Thoracic aorta endothelial cell (primary cell): Measurements from ENCODE around the gene PRAMEF9. TPM values are rescaled to one million over a fixed set of nuclear protein-coding genes. Genes with fewer than 3 reads are reported as not detected.

Experiments used
- total RNA-seq: library from RNA; depleted of rRNA; stranded (reverse); fragments of >200 nt; gene quantifications from 2 replicates; pipeline ENCODE4 v1.2.3, GENCODE V29; 2012

The PRAMEF9 gene
- not detected in 2 replicates for total RNA-seq

DNA sequence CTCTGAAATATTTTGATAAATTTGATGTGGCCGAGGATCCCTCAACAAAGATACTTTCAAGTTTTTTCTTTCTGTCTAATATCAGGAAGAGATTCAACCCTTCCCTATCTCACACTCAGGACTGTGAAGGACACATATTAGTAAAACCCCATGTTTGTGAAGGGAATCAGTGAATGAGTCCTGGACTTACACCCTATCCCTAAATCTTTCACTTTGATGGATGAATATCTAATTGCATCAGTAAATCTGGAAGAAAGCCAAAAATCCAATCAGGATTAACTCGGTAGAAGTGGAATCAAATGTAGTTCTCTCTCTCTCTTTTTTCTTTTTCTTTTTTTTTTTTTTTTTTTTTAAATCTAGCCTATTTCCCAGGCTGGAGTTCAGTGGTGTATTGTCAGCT is at the start of gene PRAMEF9:
Gene PRAMEF9, plus strand, starts transcription at position 301 of the 400 bp plus-strand sequence. CDS start 3,433 bp downstream, outside the sequence.

DNA sequence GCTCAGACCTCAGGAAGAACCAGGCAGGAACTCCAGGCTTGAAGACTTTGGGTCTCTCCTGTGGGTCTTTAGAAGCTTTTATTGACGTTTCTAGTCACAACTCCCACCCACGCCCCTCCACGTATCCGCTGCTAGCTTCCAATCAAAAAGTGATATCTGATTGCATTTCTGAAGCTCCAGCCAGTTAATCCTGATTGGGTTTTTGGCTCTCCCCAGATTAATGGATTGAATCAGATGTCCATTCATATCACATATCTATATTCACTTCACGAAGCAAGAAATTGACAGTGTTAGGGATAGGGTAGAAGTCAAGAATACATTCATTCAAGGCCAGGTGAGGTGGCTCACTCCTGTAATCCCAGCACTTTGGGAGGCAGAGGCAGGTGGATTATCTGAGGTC is 15.7 kb upstream of the PRAMEF9 start, which contains the start of gene PRAMEF26:
Gene PRAMEF26, minus strand, starts transcription at position 101 of the 400 bp plus-strand sequence. CDS start 2,914 bp downstream, outside the sequence.

DNA sequence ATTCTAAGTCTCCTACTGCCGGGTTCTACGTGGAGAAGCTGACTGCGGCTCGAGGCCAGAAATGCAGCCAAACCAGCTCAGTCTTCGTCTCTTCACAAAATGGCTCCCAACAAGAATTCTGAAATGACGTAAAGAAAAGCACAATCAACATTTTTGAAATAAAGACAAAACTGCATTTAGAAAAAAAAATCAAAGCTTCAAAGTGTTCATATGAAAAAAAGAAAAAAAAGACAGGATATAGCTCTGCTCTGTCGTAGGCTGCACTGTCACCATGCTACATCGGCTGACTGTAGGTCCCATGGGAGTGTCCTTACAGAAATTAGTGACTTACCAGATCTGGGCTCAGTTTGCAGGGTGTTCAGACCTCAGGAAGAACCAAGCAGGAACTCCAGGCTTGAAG is 6.1 kb upstream of the PRAMEF9 start, which contains the start of gene HNRNPCL4:
Gene HNRNPCL4, minus strand, starts transcription at position 101 of the 400 bp plus-strand sequence. CDS start 164 bp downstream, outside the sequence.

DNA sequence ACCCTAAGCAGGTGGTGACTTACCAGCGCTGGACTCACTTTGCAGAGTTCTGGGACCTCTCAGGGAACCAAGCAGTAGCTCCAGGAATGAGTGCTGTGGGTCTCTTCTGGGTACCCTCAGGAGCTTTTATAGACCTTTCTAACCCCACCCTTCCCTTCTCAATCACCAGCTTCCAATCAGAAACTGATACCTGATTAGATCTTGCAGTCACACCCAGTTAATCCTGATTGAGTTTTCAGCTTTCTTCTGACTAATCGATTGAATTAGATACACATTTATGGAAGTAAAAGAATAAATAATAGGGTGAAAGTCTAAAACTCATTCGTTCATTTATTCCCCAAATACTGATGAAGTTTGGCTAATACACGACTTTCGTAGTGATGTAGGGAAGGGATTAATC is 29.7 kb downstream of the PRAMEF9 start, which contains the start of gene PRAMEF13:
Gene PRAMEF13, minus strand, starts transcription at position 101 of the 400 bp plus-strand sequence. CDS start 1,820 bp downstream, outside the sequence.

DNA sequence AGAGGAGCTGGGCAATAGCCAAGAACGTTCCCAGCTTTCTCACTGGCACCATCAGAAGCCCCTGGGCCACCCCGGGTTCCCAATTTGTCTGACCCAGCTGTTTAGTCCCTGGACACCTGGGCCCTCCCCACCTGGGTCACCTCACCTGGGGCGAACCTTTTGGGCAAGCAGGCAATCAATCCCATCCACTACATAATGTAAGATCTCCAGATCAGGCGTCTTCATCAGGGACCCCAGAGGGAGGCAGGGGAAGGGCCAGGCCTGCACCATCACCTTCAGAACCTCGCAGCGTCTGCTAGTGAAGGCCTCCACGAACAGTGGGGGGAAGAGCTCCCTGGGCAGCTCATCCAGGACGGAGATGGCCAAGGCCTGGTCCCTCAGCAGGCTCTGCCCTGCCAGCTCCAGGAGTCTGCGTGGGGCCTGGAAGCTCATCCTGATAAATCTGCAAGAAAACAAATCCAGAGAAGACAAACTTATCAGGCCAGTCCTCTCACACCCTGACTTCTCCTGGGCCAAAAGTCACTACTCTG is 54.1 kb downstream of the PRAMEF9 start, which contains the start of gene PRAMEF18:
Gene PRAMEF18, minus strand, starts transcription at position 480 of the 530 bp plus-strand sequence. Its CDS starts 48 bp downstream, at position 432.

Other genes starting within 250 kb of the PRAMEF9 start
- not detected in 2 replicates for gene PRAMEF6, start 224.3 kb upstream of the PRAMEF9 start, total RNA-seq
- not detected in 2 replicates for gene PRAMEF27, start 115.3 kb upstream of the PRAMEF9 start, total RNA-seq
- not detected in 2 replicates for gene HNRNPCL3, start 111.1 kb upstream of the PRAMEF9 start, total RNA-seq
- gene PRAMEF25, start 101.1 kb upstream of the PRAMEF9 start, total RNA-seq = not detected in 2 replicates
- not detected in 2 replicates for gene HNRNPCL2, start 55.0 kb upstream of the PRAMEF9 start, total RNA-seq
- gene PRAMEF26, start 15.8 kb upstream of the PRAMEF9 start, total RNA-seq = not detected in 2 replicates
- gene HNRNPCL4, start 6.2 kb upstream of the PRAMEF9 start, total RNA-seq = not detected in 2 replicates
- gene PRAMEF13, start 29.6 kb downstream of the PRAMEF9 start, total RNA-seq = not detected in 2 replicates
- not detected in 2 replicates for gene PRAMEF18, start 54.3 kb downstream of the PRAMEF9 start, total RNA-seq
- gene PRAMEF5, start 82.3 kb downstream of the PRAMEF9 start, total RNA-seq = not detected in 2 replicates
- not detected in 2 replicates for gene PRAMEF8, start 113.3 kb downstream of the PRAMEF9 start, total RNA-seq
- gene PRAMEF33, start 131.7 kb downstream of the PRAMEF9 start, total RNA-seq = not detected in 2 replicates
- gene PRAMEF15, start 143.7 kb downstream of the PRAMEF9 start, total RNA-seq = not detected in 2 replicates
- gene PRAMEF14, start 175.3 kb downstream of the PRAMEF9 start, total RNA-seq = not detected in 2 replicates
- not detected in 2 replicates for gene PRAMEF19, start 200.1 kb downstream of the PRAMEF9 start, total RNA-seq
- gene PRAMEF17, start 217.8 kb downstream of the PRAMEF9 start, total RNA-seq = not detected in 2 replicates
- not detected in 2 replicates for gene PRAMEF20, start 238.6 kb downstream of the PRAMEF9 start, total RNA-seq